Measurements from ENCODE around the gene ZNF248. TPM values are rescaled to one million over a fixed set of nuclear protein-coding genes. Genes with fewer than 3 reads are reported as not detected.
"Not testable (repeated sequence)": the region's sequence is repeated elsewhere in the genome, so short reads cannot be mapped to it uniquely, and the experiment has no call there.

Gene ZNF248
- total and polyA plus RNA-seq, 2 donors (not counting 1 experiment from before 2014, with no cell fraction given) = 6.9 to 10.9 TPM

DNA sequence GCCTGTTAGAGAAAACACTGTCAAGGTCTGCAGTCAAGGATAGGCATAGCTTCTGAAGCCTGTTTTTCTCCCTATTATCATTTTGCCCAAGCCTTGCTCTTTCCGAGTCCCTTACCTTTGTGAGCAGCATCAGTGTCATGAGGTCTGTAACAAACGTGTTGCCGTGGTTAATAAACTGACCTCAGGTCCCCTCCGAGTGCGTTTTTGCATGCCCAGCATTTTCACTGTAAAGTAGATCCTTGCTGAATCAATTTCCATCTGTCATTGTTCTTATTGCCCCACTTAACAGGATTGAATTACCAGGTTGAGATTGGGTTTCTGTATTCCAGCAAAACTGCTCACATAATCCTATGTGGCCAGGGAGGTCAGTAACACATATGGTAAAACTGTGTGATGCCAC is 110.3 kb downstream of the ZNF248 start:
- Histone ChIP-seq H4K20me1 (ENCODE audit: control insufficient read depth, extremely low read depth, insufficient read depth, low read length) (no peaks in the 10 kb centered on the region), H3K4me3 (replicated peaks in 1 of 4; ENCODE audit: control extremely low read depth in 1 of 4, insufficient read depth in 1 of 4, low read depth in 3 of 4, low read length in 4 of 4) (no peak overlapping the region), H3K79me2 (ENCODE audit: control insufficient read depth, insufficient read depth, low read length) (no peaks in the 10 kb centered on the region), H3K4me1 (ENCODE audit: control insufficient read depth, extremely low read depth, insufficient read depth, low read length) (no peaks in the 10 kb centered on the region), H2AFZ (ENCODE audit: low read length) (no peak overlapping the region), H3K36me3 (ENCODE audit: control insufficient read depth, insufficient read depth, low read length) (no peaks in the 10 kb centered on the region), H3K4me2 (ENCODE audit: extremely low read depth, insufficient read depth, low read length) (no peak overlapping the region), H3K9me3 (ENCODE audit: control insufficient read depth, insufficient read depth, low read depth, low read length) (no peaks in the 10 kb centered on the region), H3K9ac (ENCODE audit: insufficient read depth, low read length) (no peak overlapping the region), H3K27ac (ENCODE audit: insufficient read depth, low read length) (no peak overlapping the region), H3K27me3 (ENCODE audit: control insufficient read depth, insufficient read depth, low read length) (no peaks in the 10 kb centered on the region)
- no peak for DNase-seq (ENCODE audit: low read depth in 2 of 2)
- TF ChIP-seq CTCF (conservative IDR thresholded peaks at IDR 0.05 in 1 of 2, IDR thresholded peaks at IDR 0.05 in 1 of 2; ENCODE audit: low read depth in 1 of 2, low read length in 2 of 2) = no peak
- TF ChIP-seq EZH2 (IDR thresholded peaks at IDR 0.05; ENCODE audit: low read length, missing control alignments) = no peak

- no peaks in the 10 kb centered on the region for H4K20me1 ChIP-seq (ENCODE audit: control insufficient read depth, extremely low read depth, insufficient read depth, low read length)
- H3K79me2 ChIP-seq (ENCODE audit: control insufficient read depth, insufficient read depth, low read length) = no peaks in the 10 kb centered on the region
- no peaks in the 10 kb centered on the region for H3K27me3 ChIP-seq (ENCODE audit: control insufficient read depth, insufficient read depth, low read length)
- H3K4me3 ChIP-seq (replicated peaks in 1 of 4; ENCODE audit: control extremely low read depth in 1 of 4, insufficient read depth in 1 of 4, low read depth in 3 of 4, low read length in 4 of 4) = no peak overlapping the region
- H3K27ac ChIP-seq (ENCODE audit: insufficient read depth, low read length) = no peak overlapping the region
- TF ChIP-seq CTCF (conservative IDR thresholded peaks at IDR 0.05 in 1 of 2, IDR thresholded peaks at IDR 0.05 in 1 of 2; ENCODE audit: low read depth in 1 of 2, low read length in 2 of 2) (no peak), EZH2 (IDR thresholded peaks at IDR 0.05; ENCODE audit: low read length, missing control alignments) (no peak)
- no peak overlapping the region for H3K4me2 ChIP-seq (ENCODE audit: extremely low read depth, insufficient read depth, low read length)
- no peaks in the 10 kb centered on the region for H3K36me3 ChIP-seq (ENCODE audit: control insufficient read depth, insufficient read depth, low read length)
- no peak overlapping the region for H3K9ac ChIP-seq (ENCODE audit: insufficient read depth, low read length)
- no peak for DNase-seq (ENCODE audit: low read depth in 2 of 2)
- H3K9me3 ChIP-seq (ENCODE audit: control insufficient read depth, insufficient read depth, low read depth, low read length) = no peaks in the 10 kb centered on the region
- no peaks in the 10 kb centered on the region for H3K4me1 ChIP-seq (ENCODE audit: control insufficient read depth, extremely low read depth, insufficient read depth, low read length)
- H2AFZ ChIP-seq (ENCODE audit: low read length) = no peak overlapping the region
Measured at GRCh38 chr10:37741831-37742230, 115.6 kb downstream of the ZNF248 start.

DNA sequence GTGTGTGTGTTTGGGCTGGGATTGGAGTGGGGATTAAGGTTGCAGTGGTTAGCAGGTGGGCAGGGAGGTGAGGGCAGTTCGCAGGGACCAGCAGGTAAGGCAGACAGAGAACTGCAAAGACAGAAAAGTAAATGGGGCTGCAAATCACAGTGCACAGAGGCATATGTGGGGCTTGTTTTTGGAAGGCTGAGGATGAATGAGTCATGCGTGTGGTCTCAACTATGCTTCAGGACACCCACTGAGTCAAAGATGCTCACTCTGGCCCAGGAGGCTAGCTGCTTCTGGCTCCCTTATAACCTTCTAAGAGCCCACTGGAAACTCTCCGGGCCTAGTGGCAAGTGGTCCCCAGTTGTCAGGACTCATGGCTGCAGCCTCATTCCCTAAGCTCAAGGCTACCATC is 118.2 kb downstream of the ZNF248 start:
- no peaks in the 10 kb centered on the region for H3K9me3 ChIP-seq (ENCODE audit: control insufficient read depth, insufficient read depth, low read depth, low read length)

GRCh38 chr10:37738241-37738640 is 119.2 kb downstream of the ZNF248 start:
- H3K9ac ChIP-seq (ENCODE audit: insufficient read depth, low read length); DNase-seq (ENCODE audit: low read depth in 2 of 2); H2AFZ ChIP-seq (ENCODE audit: low read length); H4K20me1 ChIP-seq (ENCODE audit: control insufficient read depth, extremely low read depth, insufficient read depth, low read length); H3K9me3 ChIP-seq (ENCODE audit: control insufficient read depth, insufficient read depth, low read depth, low read length); H3K27ac ChIP-seq (ENCODE audit: insufficient read depth, low read length); H3K4me2 ChIP-seq (ENCODE audit: extremely low read depth, insufficient read depth, low read length); H3K27me3 ChIP-seq (ENCODE audit: control insufficient read depth, insufficient read depth, low read length); H3K79me2 ChIP-seq (ENCODE audit: control insufficient read depth, insufficient read depth, low read length); H3K4me3 ChIP-seq (replicated peaks in 1 of 4; ENCODE audit: control extremely low read depth in 1 of 4, insufficient read depth in 1 of 4, low read depth in 3 of 4, low read length in 4 of 4); H3K4me1 ChIP-seq (ENCODE audit: control insufficient read depth, extremely low read depth, insufficient read depth, low read length); H3K36me3 ChIP-seq (ENCODE audit: control insufficient read depth, insufficient read depth, low read length): not testable (repeated sequence)

More for the DNA sequence above, 118.2 kb downstream of the ZNF248 start:
- Histone ChIP-seq H3K36me3 (ENCODE audit: control insufficient read depth, insufficient read depth, low read length) (no peaks in the 10 kb centered on the region), H3K27me3 (ENCODE audit: control insufficient read depth, insufficient read depth, low read length) (no peaks in the 10 kb centered on the region), H3K79me2 (ENCODE audit: control insufficient read depth, insufficient read depth, low read length) (no peaks in the 10 kb centered on the region), H3K4me1 (ENCODE audit: control insufficient read depth, extremely low read depth, insufficient read depth, low read length) (peaks cover 2% of the 10 kb centered on the region), H4K20me1 (ENCODE audit: control insufficient read depth, extremely low read depth, insufficient read depth, low read length) (no peaks in the 10 kb centered on the region), H2AFZ (ENCODE audit: low read length) (no peak overlapping the region), H3K4me2 (ENCODE audit: extremely low read depth, insufficient read depth, low read length) (no peak overlapping the region), H3K4me3 (replicated peaks in 1 of 4; ENCODE audit: control extremely low read depth in 1 of 4, insufficient read depth in 1 of 4, low read depth in 3 of 4, low read length in 4 of 4) (no peak overlapping the region), H3K9ac (ENCODE audit: insufficient read depth, low read length) (no peak overlapping the region), H3K27ac (ENCODE audit: insufficient read depth, low read length) (no peak overlapping the region)
- no peak for DNase-seq (ENCODE audit: low read depth in 2 of 2)
- no peak for TF ChIP-seq CTCF (conservative IDR thresholded peaks at IDR 0.05 in 1 of 2, IDR thresholded peaks at IDR 0.05 in 1 of 2; ENCODE audit: low read depth in 1 of 2, low read length in 2 of 2)
- TF ChIP-seq EZH2 (IDR thresholded peaks at IDR 0.05; ENCODE audit: low read length, missing control alignments) = no peak
